Stimulated activated CD4-positive, alpha-beta T cell treated with anti-CD3 and anti-CD28 coated beads, Interleukin-4, amount 100 ng/mL, for 4 hours (primary cell): ENCODE measurements around the gene GARNL3.

Experiments
- DNase-seq, 2 experiments: peaks; one replicate each; pipeline ENCODE4 v3.0.0-alpha.2; 2020

Gene GARNL3

GRCh38 chr9:127233989-127234388 is 30.6 kb upstream of the GARNL3 start:
- DNase-seq: no peak

DNA sequence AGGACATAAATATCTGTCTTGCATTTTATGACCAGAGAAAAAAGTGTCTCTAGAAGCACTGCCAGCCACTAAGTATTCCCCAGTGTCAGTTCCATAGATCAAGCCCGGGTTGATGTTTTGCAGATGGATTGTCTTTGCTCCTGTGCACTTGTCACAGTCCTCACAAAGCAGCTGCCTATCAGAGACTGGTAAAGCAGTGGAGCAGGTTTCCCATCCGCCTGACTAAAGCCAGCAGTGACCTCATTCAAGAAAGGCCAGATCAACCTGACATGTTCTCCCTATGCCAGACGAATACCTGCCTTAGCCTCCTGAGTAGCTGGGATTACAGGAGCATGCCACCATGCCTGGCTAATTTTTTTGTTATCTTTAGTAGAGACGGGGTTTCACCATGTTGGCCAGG is 26.8 kb upstream of the GARNL3 start:
- no peak for DNase-seq

- no peak for DNase-seq
These were observed 23.2 kb upstream of the GARNL3 start for GRCh38 chr9:127241354-127241753.

DNA sequence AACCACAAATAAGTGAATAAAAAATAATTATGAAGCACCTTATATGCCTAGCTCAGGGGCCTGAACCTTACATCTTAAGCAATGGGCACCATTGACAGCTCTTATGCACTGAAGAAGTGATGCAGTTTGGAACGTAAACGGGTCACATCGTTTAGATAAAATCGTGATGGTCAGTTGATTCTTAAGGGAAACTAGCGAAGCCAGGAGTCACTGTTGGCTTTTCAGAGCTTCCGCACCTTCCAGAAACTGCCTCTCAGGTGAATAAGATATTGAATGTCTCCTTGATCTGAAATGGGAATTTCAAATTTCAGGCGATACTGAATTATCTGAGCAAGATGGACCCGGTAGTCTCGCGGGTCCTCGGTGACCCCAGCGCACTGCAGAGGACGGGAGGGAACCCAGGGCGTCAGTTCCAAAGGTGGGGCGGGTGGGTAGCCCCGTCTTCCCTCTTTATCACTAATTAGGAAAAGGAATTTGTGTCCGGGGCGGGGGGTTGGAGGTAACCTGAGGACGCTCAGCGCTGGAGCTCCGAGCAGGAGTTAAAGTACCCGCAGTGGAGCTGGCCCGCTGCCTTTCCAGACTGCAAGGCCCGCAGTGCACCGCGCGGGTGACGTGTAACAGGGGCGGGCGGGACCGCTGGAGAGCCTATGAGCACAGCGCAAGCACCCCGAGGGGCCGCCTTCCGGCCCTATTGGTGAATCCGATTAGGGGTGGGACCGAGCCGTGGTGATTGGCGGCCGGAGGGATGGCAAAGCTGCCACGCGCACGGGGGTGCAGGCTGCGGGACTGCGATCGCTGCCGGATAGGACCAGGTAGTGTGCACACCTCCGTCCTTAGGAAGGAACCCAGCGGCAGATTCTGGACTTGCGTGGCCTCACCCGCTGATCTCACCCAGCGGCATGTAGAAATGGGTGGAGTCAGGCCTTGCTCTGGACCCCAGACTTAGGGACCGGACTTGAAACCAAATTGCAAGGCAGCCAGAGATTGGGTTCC is 19.7 kb upstream of the GARNL3 start:
- peak; percentile 94 for DNase-seq

- no peak for DNase-seq
These were observed 18.9 kb upstream of the GARNL3 start for GRCh38 chr9:127245637-127246164.

- no peak for DNase-seq
These were observed 16.3 kb upstream of the GARNL3 start for GRCh38 chr9:127248241-127248640.

GRCh38 chr9:127249877-127250276 is 14.7 kb upstream of the GARNL3 start:
- no peak for DNase-seq

DNA sequence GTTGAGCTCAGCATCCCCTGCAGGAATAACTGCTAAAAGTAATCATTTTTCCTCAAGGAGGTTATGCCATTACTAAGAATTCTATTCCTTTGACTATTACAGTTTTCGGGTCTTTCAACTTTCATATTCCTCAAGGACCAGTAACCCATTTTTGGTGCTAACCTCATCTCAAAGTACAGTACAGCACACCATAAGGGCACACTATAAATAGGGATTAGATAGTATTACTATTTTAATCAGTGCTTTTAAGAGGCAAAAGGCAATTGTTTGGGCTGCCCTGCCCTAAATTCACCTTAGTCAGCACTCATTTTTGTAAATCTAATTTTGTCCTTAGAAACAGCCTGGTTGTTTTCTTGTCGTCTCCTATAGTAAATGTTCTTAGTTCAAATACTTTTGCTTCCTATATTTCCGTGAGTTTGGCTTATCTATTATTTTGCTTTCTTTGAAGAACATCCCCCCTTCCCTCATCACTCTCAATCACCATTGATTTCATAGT is 13.6 kb upstream of the GARNL3 start:
- DNase-seq: no peak

DNA sequence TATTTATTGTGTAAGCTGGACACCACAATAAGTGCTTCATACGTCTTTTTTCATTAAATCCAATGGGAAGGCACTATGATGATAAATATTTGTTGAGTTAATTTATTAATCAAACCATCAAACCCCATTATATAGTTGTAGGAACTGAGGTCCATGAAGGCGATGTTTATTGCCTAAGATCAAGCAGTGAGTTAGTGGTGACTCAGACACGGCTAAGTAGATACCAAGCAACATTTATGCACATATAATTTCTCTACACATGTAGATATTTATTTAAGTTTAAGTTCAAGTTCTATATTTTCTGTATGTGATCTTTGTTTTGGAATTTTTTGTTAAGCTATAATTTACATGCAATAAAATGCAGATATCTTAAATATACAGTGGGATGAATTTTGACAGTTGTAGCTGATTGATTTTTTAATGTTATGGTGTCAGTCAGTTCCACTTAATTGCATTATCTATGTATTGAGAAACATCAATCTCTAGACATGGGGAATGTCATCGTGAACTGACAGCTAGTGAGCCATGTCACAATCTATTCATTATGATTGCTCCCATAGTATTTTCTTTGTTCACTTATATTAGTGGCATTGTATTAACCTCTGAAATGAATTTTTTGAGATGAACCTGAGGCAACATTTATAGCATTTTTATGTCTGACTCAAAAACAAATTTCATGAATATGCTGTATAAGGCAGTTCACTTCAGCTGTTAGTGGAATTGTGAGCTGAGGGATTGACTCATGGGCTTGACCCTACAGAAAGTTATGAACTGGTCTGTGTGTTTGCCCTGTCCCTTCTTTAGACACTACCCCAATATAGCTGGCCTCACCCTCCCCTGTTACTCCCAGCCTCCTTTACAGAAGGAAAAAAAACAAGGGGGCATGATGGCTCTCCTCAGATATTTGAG is 11.9 kb upstream of the GARNL3 start:
- DNase-seq: no peak

DNA sequence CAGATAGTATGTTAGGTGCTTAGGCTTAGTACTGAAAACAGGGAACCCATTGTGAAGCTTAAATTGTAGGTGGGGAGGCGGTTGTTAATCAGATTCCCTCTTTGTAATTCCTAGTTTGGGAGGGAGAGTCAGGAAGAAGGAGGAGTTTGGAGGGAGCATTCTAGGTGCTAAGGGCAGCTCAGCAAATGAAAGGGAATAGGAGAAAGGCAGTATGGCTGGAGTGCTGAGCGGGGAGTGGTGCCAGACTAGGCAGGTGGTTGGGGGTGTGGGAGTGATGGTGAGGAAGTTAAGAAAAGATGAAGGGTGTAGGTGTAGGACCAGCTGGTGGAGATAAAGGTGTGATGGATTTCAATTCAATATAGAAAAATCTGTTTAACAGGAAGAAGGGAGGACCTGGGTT is 11.1 kb upstream of the GARNL3 start:
- no peak for DNase-seq

- no peak for DNase-seq
These were observed 8.9 kb upstream of the GARNL3 start for GRCh38 chr9:127255692-127256091.

DNA sequence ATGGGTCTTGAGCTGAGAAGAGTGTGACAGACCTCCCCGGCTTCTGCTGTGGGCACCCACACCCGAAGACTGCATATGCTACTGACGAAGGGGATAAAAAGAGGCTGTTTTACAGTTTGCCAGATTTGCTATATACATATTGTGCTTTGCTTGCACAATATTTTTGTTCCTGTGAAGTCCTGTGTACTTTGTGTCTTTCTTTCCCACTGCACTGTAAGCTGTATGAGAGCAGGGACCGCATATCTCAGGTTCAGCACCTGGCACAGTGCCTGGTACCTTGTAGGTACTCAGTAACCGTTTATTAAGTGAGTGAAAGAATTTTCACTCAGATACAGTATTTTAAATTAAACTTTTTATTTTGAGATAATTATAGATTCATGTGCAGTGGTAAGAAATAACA is 8.2 kb upstream of the GARNL3 start:
- DNase-seq: no peak

- DNase-seq: no peak
These were observed 5.7 kb upstream of the GARNL3 start for GRCh38 chr9:127258606-127259471.

- no peak for DNase-seq
These were observed 2.0 kb upstream of the GARNL3 start for GRCh38 chr9:127262602-127263001.

DNA sequence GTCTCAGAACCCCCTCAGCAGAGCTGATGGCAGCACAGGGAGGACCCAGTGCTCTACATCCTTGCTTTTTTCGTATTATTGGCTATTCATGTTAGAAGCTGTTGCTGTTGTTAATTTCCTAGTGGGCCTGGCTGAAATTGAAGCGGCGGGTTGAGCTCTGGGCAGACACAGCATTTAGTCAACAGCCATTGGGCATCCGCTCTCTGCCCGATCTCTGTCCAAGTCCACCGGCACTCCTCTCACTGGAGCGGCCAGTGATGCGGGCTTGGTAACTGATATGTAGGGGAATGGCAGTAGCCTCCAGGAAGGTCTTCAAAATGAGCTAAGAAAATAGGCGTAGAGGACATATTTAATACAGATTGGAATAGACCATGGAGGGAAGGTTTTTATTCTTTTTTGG is 1.3 kb upstream of the GARNL3 start:
- DNase-seq: no peak

- DNase-seq: no peak
These were observed 910 bp upstream of the GARNL3 start for GRCh38 chr9:127263664-127264063.

DNA sequence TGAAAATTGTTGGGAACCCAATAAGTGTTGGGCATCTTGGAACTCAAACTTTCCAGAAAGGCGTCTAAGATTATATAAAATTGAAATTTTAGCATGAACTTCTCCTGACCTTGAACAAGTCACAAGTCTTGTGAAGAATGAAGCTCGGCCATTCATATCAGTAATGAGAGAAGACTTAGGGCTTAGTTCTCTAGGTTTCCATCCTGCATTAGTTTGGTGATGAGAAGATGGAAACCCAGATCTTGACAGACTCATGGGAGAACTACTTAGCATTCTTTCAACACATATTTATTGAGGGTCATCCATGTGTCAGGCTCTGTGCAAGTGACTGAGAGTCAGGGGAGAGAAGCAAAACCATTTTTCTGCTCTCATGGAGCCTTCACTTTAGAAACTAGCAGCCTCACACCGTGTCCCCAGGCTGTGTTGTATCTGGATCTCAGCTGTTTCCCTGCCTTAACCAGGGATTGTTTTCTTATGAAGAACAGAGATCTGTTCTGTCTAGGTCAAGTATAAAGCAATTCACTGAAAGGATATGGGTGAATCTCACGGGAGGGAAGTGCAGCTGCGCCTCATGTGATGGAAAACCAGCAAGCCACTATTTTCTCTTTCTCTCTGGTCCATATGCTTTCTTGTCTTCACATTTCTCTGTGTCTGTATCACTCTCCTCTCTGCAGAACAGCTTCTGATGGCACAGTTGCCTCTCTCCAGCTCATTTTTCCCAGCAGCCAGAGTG is 3.4 kb downstream of the GARNL3 start:
- no peak for DNase-seq

DNA sequence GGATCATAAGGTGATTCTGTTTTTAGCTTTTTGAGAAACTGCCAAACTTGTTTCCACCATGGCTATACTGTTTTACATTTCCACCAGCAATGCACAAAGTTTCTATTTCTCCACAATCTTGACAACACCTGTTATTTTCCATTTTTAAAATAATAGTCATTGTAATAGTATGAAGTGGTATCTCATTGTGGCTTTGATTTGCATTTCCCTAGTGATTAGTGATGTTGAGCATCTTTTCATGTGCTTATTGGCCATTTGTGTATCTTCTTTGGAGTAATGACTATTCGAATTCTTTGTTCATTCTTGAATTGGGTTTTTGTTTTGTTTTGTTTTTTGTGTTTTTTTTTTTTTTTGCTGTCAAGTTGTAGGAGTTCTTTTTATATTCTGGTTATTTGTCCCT is 4.9 kb downstream of the GARNL3 start:
- no peak for DNase-seq

DNA sequence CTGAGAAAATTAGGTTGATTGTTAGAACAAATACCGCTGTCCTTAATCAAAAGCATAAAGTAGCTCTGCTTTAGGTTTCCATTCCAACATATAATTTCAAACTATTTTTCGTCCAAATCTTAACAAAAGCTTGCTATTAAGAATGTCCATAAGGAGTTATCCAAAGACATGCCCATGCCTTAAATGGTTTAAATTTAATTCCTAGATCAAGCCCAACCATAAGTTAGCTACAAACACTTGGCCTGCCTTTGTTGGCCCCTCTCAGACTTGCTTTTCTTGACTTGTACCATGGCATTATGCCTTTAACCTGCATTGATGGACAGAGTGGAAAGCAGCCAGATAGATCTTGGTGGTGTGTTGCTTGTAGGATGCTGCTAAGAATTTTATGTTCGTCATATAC is 8.8 kb downstream of the GARNL3 start:
- DNase-seq: no peak

- no peak for DNase-seq
These were observed 12.5 kb downstream of the GARNL3 start for GRCh38 chr9:127277099-127277498.

DNA sequence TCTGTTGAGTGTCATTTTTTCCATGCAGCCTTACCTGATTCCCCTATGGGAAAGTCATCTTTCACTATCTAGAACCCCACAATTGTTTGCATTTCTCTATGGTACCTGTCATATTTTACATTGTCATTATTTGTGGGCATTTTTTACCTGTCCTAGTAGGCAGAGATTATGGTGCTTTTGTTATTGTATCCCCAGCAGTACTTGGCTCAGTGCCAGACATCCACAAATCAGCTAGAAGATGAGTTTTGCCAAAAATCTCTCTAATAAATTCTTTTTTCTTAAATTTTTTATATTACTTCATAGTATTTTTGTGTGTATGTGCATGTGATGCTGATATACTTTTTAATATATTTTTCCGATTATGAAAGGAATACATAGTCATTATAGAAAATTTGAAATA is 13.2 kb downstream of the GARNL3 start:
- no peak for DNase-seq

DNA sequence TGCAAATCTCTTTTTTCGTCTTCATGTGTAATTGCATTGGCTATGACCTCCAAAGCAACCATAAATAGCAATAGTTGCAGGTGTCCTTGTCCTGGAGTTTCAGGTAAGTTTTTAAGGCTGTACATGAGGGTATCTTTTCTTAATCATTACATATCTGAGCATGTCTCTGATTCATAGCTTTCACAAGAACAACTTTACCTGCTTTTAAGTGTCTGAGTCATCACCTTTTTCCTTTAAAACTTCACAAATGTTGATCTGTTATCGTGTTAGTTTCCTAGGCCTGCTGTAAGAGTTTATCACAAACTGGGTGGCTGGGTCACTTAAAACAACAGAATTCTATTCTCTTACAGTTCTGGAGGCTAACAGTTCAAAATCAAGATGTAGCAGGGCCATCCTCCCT is 13.8 kb downstream of the GARNL3 start:
- DNase-seq: no peak
